Inflammatory macrophage treated with lipopolysaccharide for 1 hour (primary cell): ENCODE data around the gene MAJIN.

ENCODE experiments used
- DNase-seq, 2 donors: peaks; one replicate each; pipeline ENCODE4 v3.0.0-alpha.2; 2020 to 2022

The MAJIN gene

GRCh38 chr11:64891215-64891848 lies 80.6 kb downstream of the MAJIN start:
- DNase-seq: no peak

- DNase-seq: no peak
Observed at GRCh38 chr11:64890522-64890939, 81.4 kb downstream of the MAJIN start.

GRCh38 chr11:64888729-64889511 lies 83.0 kb downstream of the MAJIN start:
- DNase-seq: no peak

- no peak for DNase-seq
Observed at GRCh38 chr11:64888406-64888728, 83.5 kb downstream of the MAJIN start.
